Glomerular visceral epithelial cell (primary cell): Measurements from ENCODE around the gene GLCCI1.

Experiments used
- DNase-seq: peaks from one replicate; pipeline ENCODE4 v3.0.0-alpha.2; 2016; ENCODE audit errors: extremely low spot score

Gene GLCCI1

GRCh38 chr7:7968544-7969305 is at the start of gene GLCCI1:
TSS of gene GLCCI1 (plus strand) at chr7:7968796. CDS start at chr7:7969351, 555 bp downstream.
- peak; percentile 95 for DNase-seq

DNA sequence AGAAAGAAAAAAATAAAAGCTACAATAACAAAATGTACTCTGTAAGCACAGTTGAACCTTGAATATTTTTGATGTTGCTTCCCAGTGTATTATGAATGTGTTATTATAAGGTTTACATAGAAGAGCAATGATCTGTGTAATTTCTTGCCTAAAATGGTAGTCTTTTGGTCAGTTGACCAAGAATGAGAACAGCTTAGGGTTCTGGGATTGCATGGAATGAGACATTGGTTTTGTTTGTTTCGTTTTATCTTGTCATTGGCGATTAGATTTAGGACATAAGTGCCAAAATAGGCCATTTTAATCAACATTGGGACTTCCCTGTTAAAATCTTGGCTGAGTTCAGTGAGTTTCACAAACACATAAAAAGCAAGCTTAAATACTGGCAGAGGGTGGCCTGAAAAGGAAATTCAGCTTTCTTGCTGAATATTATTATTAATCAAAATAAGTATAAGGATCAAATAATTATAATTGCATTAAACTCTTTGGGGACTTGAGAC is 49.1 kb upstream of the GLCCI1 start:
- DNase-seq: no peak

DNA sequence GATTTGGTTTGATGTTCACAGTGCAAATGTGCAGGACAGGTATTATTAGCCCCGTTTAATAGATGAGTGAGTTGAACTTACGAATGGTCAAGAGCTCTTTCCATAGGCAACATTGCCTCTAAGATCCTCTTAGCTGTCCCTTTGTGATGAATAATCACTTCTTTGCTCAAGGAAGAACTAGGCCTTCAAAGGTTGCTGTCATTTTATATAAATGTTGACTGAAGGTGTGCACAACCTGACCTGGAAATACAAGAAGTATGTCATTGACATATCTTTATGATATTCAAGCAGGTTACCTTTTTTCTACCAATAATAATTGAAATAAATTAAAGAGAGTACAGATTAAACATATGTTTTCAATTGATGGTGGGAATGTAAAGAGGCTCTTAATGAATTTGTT is 48.5 kb upstream of the GLCCI1 start:
- DNase-seq: no peak

- no peak for DNase-seq
Measured at GRCh38 chr7:7920481-7920880, 48.1 kb upstream of the GLCCI1 start.

DNA sequence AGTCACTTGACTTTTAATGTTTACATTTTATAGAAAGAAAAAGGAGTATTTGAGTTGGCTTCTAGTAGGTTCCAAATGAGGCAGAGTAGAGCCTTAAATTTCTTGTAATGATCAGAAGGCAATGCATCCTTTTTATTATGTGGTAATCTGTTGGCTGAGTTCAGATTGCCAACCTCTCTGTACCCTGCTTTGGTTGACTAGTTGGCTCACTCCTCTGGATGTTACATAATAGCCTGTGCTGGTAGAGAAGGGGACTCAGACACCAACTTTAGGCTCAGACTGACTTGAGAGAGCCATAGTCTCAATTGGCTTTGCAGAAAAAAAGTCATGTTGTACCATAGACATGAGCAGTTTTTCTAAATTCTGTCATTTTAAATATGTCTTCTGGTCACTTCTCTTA is 46.8 kb upstream of the GLCCI1 start:
- no peak for DNase-seq

GRCh38 chr7:7922684-7923385 is 45.8 kb upstream of the GLCCI1 start:
- DNase-seq: no peak

DNA sequence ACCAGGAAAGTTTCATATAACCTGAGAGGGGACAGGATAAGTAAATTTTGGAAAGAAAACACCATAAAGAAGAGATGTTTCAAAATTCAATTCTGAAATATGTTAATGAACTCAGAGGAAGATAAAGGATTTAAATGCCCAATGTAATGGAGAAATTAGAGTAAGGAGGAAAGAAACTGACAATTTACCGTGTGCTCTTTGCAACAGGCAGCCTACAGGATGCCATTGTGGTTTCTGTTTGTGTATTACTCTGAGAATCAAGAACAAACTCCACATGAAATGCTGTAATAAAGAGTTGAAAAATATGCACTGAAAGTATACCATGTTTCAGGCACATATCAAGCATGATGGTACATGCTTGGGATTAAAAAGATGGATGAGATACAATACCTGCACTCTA is 44.8 kb upstream of the GLCCI1 start:
- no peak for DNase-seq

DNA sequence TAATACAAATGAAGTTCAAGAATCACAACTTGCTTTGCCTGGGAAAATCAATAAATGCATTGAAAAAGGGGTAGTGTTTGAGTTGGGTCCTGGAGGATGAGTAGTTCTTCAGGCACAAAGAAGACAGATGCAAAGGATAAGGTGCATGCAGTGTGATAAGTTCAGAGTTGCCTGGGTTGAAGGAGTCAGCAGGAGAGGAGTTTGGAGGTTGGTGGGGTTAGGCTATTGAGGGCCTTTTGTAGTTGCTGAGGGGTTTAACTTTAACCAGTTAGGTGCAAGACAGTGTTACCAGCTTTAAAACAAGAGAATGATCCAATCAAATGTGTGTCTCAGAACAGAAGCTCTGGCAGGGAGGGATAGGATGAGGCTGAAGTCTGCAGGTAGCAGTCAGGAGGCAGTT is 44.3 kb upstream of the GLCCI1 start:
- DNase-seq: no peak

DNA sequence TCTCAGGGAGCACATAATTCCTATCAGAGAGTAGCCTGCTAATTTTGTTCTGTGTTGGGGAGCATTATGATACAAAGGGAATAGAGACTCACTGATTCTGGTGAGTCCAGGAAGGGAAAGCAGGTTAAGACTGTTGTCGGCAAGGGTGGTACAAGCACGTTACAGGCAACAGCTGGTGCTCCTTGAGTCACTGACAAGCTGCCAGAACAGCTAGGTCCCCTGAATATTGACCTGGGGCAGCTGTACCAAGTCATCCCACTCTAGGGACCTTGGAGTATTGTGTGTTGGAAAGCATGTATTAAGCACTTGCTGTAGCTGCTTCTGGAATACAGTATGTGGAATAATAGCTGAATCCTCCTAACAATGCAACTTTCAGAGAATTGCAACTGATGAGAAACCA is 37.0 kb upstream of the GLCCI1 start:
- DNase-seq: no peak

DNA sequence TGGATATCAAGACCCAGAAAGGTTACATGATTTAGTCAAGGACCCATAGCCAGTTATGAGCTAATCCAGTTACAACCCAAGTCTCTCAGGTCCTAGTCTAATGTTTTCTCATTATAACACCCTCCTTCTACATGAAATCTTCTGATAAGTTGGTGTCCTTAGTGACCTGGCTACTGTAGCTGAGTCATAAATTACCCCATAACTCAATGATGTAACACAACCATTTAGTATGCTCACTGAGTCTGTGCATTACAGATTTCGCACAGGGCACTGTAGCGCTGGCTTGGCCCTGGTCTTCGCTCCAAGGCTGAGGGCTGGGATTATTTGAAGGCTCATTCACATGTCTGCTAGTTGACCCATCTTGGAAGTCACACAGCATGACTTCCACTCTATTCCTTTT is 36.0 kb upstream of the GLCCI1 start:
- DNase-seq: no peak

- no peak for DNase-seq
Measured at GRCh38 chr7:7933915-7934526, 34.6 kb upstream of the GLCCI1 start.

- DNase-seq: no peak
Measured at GRCh38 chr7:7934945-7935344, 33.7 kb upstream of the GLCCI1 start.

GRCh38 chr7:7938471-7938870 is 30.1 kb upstream of the GLCCI1 start:
- DNase-seq: no peak

- DNase-seq: no peak
Measured at GRCh38 chr7:7943951-7944350, 24.6 kb upstream of the GLCCI1 start.

GRCh38 chr7:7944619-7945282 is 23.8 kb upstream of the GLCCI1 start:
- DNase-seq: no peak

GRCh38 chr7:7946486-7946885 is 22.1 kb upstream of the GLCCI1 start:
- no peak for DNase-seq

GRCh38 chr7:7948232-7948631 is 20.4 kb upstream of the GLCCI1 start:
- DNase-seq: no peak

DNA sequence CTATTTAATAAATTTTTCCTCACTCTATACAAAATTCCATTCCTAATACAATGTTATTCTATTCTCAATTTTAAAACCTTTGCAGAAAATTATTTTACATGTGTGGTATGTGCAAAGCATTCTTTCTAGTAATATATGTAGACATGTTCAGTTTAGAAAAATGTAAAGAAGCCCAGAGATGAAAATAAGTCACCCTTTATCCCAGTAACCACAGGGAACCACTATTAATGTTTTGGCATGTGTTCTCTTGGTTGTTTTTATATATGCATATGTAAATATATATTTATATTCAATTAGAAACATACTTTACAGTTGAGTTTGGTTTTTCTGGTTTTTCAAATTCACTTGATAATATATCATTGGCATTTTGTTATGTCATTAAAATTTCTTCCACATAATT is 14.8 kb upstream of the GLCCI1 start:
- no peak for DNase-seq

GRCh38 chr7:7956531-7957128 is 12.0 kb upstream of the GLCCI1 start:
- no peak for DNase-seq

GRCh38 chr7:7957513-7957912 is 11.1 kb upstream of the GLCCI1 start:
- no peak for DNase-seq

DNA sequence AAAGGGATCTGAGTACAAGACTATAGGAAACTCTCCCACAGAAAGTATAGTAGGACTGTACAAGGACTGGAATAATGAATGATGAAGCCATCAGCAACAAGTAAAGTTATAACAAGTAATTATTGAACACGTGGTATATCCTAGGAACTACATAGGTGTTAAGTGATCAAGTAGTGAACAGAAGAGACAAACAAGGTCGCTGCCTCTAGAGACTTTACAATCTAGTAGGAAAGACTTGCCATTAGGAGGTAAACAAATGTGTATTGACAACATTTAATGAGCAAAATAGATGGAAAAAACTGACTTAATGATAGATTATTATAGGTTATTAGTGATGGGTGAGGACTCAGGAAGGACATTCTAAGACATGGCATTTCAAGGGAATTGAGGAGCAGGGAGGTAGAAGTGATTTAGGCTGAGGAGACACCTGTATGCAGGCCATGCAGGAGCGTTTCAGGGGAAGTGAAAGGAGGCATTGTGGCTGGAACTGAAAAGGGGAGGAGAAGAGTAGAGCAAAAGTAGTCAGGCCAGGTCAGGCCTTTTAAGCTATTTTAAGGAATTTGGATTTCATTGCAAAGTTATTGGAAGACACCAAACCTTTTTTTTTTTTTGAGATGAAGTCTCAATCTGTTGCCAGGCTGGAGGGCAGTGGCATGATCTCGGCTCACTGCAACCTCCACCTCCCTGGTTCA is 8.5 kb upstream of the GLCCI1 start:
- no peak for DNase-seq
